Measurements from ENCODE around the gene RPP30.

DNA sequence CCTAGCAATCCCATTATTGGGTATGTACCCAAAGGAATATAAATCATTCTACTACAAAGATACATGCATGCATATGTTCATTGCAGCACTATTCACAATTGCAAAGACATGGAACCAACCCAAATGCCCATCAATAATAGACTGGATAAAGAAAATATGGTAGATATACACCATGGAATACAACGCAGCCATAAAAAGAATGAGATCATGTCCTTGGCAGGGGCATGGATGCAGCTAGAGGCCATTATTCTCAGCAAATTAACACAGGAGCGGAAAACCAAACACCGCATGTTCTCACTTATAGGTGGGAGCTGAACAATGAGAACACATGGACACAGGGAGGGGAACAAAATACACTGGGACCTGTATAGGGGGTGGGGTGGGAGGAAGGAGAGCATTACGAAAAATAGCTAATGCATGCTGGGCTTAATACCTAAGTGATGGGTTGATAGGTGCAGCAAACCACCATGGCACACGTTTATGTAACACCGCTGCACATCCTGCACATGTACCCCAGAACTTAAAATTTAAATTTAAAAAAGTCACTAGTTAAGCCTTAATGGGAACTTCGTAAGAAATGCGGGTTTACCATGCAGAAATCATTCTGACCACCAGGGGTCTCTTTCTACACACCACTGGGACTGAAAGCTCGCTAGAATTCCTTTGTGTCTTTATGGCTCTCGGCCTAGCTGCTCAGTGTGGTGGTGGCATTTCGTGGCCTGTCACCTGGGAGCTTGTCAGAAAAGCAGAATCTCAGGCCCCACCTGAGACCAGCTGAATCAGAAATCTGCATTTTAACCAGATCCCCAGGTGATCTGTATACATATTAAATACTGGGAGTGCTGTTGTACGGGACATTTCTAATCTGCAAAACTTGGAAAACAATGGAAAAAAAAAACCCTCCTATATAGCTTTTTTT is 39.6 kb downstream of the RPP30 start:
- peak; percentile 75 to 91 (median 82) for TF ChIP-seq CTCF (IDR thresholded peaks at IDR 0.05)
- no peak for TF ChIP-seq EP300 (IDR thresholded peaks at IDR 0.05)
- TF ChIP-seq POLR2A (IDR thresholded peaks at IDR 0.05; ENCODE audit: low read depth), result no peak

All from esophagus muscularis mucosa (tissue), 4 donors.